Esophagus squamous epithelium (tissue), 4 donors: ENCODE results near the gene MTA2.

ENCODE experiments used
- CTCF ChIP-seq, 6 experiments: fragments of 450-650 bp in 4 of 6; fragments of 200-600 bp in 2 of 6; sonication (generic) in 2 of 6; IDR thresholded peaks; one replicate each; pipeline ENCODE4 v1.5.1; 2016 to 2019; ENCODE audit warnings: antibody characterized with exemption in 6 of 6, mild to moderate bottlenecking in 4 of 6, moderate library complexity in 4 of 6
- POLR2A ChIP-seq, 4 donors: fragments of 450-650 bp; IDR thresholded peaks; one replicate each; pipeline ENCODE4 v1.6.1; 2017; ENCODE audit warnings: antibody characterized with exemption in 4 of 4, mild to moderate bottlenecking in 4 of 4, moderate library complexity in 3 of 4

DNA sequence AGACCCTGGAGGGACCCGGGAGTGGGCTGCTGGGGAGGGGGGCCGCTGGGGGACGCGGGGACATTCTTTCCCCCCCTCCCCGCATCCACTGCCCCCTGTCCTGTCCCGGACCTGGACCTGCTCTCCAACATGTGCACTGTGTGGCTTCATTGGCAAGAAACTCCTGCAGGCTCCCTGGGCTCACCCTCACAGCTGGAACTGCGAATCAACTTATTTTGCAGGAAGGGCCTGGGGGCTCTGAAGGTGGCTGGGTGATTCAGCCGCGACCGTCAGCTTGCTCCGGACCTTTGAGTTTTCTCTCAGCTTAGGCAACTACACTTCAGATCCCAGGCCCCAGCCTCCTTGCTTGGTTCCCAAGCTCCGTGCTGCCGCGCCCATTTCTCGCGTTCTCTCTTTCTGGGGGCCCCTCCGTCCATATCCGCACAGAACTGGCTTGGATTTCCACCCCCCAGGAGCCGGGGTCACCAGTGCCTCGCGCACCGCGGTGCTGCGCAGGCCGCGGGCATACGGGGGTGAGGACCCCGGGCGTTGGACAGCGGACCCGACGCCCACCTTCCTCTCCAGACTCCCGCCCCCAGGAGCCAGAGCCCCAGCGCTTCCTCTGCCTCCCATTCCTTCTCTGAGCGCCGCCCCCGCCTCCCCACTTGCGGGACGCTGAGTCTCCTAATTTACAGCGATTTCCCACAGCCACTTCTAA lies 54.6 kb downstream of the MTA2 start:
- TF ChIP-seq CTCF (IDR thresholded peaks at IDR 0.05) (no peak), POLR2A (IDR thresholded peaks at IDR 0.05) (no peak)
